HG02885 (cell line): ENCODE data around the gene RPGRIP1L.

ENCODE experiments used
- ATAC-seq: cut with Tn5 transposase; IDR thresholded peaks from one replicate; pipeline ENCODE4 v1.9.1; 2021; ENCODE audit warnings: mild to moderate bottlenecking; ENCODE audit not compliant: unreplicated experiment, poor library complexity

The RPGRIP1L gene

DNA sequence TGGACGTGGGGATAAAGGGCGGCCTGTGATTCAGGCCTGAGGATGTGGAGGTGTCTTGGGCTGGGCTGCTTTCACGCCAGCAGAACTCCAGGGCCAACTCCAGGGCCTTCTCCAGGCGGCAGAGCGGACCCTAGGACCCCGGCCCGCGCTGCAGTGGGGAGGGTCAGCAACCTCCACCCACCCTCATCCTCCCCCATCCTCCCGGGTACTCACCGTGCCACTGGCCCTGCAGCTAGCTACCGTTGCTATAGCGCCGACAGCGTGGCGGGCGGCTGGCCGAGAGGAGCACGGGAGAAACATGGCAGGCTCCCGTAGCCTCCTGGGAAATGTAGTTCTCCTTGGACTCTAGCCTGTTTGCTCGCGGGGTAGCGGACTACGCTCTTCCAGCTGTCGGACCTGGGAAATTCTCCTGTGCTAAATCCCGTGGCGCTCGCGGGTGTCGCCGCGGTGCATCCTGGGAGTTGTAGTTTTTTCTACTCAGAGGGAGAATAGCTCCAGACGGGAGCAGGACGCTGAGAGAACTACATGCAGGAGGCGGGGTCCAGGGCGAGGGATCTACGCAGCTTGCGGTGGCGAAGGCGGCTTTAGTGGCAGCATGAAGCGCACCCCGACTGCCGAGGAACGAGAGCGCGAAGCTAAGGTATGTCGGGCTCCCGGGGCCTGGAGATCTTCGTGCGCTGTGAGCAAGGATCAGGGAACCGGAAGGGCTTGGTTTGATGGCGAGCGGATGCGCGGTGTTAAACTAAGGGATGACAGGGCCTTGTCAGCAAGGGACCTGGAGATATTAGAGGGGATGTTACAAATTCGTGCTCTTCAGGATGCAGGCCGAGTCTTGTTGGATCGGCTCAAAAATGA lies at the start of gene RPGRIP1L, which contains the start of gene FTO:
Gene RPGRIP1L, minus strand, starts transcription at position 270 of the 855 bp plus-strand sequence. CDS start 3,136 bp downstream, outside the sequence.
Gene FTO, plus strand, starts transcription at position 567 of the 855 bp plus-strand sequence.
- peak; percentile 98 for ATAC-seq

DNA sequence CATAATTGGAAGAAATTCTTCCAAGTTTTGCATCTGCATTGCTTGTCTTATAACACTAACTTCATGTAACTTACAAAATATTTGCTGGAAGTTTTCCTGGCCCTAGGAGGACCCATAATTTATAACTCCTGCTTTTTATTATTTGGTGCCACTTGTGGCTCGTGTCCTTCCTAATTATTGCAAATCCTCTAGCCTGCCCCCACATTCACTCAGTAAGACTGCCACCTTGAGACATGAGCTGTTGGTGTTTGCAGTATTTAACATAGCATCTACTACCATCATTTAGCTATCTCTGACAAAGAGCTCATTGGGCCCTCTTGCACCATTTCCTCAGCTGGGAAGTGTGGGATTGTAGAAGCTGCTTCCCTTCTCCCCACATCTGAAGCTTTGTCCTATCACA lies 49.8 kb upstream of the RPGRIP1L start:
- ATAC-seq, result no peak

DNA sequence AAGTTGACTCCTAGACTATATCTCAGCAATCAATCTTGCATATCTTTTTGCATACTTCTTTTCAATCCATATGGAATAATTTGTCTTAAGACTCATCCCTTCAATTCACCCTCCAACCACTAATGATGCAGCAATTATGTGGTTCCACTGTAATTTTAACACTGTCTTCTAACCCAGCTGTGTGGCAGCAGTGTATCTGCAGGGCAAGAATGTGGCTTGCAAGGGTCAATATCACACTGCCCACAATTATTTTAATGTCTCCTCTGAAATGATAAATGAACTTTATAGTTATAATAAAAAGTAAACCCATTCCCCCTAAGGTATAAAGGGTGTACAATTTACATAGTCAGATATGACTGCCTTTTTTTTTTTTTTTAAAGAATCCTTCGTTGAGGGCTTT lies 48.9 kb upstream of the RPGRIP1L start:
- no peak for ATAC-seq

DNA sequence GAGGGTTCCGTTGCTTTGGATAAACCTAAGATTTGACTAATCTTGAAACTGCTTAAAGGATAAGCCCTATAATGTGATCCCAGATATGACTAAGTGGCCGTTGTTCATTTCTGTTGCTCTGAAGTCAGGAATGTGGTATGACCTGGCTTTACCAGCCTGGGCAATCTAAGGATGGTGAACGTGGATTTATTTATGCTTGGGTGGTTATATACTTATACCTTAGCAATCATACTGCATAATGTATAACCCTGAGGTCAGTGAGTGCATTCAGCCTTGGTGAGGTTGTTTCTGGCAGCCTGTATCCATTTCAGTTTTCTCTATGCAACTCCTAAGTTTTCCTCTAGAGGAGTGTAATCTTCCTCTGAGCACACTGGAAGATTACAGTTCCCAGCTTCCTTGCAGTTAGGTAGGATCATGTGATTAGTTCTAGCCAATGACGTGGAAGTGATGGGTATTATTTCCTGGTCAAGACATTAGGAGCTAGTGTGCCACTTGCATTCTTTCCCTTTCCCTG lies 42.2 kb upstream of the RPGRIP1L start:
- ATAC-seq, result no peak

DNA sequence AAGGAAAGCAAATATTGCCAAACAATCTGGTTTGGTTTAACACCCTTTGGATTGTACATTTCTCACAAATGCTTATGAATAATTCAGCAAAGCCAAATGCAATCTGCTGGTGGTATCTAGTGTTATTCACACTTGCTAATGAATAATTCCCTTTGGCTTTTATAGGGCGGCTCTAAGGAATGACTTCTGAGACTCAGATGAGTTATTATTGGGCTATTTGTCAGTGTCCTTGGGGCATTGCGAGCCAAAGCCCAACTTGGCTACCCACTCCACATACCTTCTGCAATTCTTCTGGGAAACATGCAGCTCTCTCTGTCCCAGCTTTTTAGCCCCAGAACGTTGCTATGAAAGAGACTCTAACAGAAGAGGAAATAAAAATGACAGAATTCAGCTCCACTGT lies 41.4 kb upstream of the RPGRIP1L start:
- no peak for ATAC-seq

DNA sequence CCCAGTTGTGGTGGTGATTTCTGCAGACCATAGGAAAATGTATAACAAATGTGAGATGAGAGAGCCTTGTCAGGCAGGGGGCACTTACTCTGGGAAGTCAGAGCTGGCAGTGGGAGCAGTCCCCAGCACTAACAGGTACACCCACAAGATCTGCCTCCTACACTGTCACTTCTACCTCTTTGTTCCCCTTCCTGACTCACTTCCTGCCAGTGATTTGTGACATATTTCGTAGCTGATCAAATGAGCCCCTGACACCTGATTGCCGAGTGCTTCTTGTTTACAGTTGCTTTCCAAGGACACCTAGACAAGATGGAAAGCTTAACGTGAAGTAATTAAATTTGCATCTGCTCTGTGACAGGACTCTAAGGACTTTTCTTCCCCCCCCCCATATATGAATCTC lies 40.8 kb upstream of the RPGRIP1L start:
- ATAC-seq, result no peak

DNA sequence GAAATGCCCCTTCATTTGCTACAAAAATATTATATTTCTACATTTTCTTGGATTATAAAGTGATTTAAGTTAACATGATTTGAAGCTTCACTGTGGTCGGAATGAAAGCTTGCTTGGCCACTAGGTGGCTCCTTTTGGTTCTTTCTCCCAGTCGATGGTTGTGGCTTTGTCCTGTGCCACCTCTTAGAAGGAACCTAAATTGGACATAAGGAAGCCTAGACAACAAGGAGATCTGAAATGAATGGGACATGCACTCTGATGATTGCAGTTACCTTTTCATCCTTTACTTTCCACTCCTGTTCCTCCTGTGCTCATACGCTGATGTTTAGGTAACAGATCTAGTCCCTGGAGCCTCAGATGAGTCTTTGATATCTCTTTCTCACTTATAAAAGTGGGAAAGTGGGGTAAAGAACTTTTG lies 39.5 kb upstream of the RPGRIP1L start:
- peak; percentile 52 for ATAC-seq

DNA sequence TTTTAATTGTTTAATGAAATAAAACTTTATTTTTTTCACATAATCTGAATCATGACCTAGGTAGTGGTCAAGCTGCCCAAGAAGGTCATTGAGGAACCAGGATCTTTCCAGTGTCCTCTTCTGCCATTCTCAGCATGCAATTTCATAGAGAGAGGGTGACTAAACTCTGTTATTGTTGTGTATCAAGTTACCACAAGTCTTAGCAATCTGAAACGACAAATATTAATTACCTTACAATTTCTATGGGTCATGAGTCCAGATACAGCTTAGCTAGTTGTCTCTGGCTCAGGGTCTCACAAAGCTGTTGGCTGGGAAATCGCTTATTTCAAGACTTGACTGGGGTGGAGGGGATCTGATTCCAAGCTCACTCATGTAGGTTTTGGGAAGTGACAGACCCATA lies 37.9 kb upstream of the RPGRIP1L start:
- ATAC-seq, result no peak

DNA sequence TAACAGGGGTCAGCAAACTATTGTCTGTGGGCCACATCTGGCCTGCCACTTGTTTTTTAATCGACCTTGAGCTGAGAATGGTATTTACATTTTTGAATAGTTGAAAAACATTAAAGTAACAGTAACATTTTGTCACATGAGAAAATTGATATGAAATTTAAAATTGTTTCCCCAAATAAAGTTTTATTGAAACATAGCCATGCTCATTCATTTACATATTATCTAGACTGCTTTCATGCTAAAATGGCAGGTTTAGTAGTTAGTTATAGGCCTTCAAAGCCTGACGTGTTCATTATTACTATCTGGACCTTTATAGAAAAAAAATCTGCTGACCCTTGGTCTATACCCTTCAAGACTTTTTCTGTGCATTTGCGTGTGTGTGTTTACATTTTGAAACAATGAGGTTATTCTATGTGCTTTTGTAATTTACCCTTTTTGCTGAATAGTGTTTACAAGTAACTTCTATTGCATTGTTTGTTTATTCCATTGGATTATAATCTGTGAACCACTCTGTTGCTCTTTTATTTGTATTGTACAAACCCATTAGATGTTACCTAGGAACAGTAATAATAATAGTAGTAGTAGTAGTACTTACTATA lies 37.4 kb upstream of the RPGRIP1L start:
- no peak for ATAC-seq

DNA sequence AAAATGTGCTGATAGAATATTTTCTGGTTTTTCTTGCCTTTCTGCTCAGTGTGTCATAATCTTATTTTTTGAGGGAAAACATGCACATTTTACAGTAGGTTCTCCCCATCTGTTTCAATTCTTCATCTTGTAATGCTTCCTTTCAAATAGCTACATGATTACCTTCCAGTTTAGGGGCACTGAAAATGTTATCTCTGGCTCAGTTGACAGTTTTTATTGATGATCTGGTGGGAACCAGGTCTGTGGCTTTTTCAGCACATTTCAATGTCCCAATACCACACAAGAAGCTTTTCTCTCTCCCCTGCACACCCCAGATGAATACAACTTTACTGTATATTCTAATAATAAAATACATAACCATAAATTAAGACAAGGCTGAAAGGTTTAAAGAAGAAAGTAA lies 36.8 kb upstream of the RPGRIP1L start:
- no peak for ATAC-seq

DNA sequence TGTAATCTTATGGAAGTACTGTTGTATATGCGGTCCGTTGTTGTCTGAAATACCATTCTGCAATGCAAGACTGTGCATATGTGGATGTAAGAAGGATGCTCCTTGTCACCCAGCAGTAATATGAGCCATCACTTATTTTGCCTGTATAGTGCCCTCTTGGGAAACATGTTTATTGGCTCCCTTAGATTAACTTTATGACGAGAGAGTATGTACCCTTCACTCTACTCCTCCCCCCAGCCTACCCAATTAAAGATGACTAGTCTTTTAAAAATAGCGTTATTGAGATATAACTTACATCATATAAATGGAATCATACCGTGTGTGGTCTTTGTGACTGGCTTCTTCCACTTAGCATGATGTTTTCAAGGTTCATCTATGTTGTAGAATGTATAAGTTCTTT lies 33.9 kb upstream of the RPGRIP1L start:
- ATAC-seq, result no peak

DNA sequence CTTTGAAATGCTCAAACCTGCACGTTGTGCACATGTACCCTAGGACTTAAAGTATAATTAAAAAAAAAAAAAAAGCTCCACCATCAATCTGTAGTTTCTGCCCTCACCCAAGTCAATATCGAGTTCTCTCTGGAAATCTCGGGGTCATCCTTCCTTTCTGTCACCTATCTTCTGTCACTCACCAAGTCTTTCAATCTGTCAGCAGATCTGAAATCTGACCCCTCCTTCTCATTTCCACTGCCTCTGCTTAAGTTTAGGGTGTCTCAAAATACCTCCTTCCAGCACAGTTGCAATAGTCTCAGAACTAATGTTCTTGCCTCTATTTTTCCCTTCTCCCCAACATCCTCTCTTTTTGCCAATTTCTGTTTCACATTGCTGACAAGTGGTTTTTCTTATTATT lies 32.6 kb upstream of the RPGRIP1L start:
- ATAC-seq, result no peak

DNA sequence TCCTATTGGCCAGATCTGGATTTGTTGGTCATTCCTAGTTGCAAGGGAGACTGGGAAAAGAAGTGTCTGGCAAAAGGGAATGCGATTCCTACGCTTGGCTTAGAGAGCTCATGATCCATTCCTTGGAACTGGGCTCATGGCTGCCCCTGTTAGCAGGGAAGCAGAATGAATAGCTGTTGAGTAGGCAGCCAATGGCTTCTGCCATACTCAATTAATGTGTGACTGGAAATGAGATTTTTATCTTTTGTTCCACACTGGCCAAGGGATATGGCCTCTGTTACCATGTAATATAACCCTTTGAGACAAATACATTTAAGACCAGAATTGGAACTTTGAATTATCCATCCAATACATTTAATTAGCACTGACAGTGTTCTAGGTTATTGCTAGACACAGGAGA lies 31.2 kb upstream of the RPGRIP1L start:
- no peak for ATAC-seq

DNA sequence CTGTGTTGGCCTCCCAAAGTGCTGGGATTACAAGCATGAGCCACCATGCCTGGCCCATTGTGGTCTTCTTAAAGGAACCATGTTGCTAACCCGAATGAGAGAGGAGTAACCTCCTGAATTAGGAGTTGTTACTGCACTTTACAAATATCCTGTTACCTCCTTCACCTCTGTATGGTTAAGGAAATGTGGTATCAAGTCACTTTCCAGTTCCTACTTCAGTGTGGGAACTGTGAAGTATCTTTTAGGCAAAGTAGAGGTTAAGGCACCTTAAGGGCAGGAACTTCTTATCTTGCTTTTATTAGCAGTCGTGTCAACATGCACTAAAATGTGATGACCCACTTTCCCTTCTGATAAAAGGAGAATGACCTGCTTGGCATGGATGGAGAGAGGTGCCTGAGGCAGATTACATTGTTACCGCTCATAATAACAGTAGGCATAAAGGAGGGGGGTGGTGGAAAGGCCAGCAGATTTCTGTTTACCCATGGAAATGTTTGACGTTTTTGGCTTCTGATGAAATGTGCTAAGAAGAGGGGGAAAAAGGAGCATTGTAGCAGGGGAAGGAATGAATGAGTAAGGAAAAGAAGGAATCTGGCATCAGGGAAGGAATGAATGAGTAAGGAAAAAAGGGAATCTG lies 28.8 kb upstream of the RPGRIP1L start:
- no peak for ATAC-seq

DNA sequence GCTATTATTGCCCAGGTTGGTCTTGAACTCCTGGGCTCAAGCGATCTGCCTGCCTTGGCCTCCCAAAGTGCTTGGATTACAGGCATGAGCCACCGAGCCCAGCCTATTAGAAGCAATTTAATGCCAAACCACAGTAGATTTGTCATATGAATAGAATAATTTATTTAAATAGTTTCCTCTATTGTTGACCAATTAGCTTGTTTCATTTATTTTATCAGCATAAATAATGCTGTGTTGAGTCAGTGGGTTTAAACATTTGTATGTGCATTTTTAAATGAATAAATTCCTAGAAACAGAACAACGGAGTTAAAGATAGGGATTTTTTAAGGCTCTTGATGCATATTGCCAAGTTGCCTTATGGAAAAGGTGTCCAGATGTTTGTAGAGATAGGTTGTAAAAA lies 27.0 kb upstream of the RPGRIP1L start:
- ATAC-seq, result no peak

DNA sequence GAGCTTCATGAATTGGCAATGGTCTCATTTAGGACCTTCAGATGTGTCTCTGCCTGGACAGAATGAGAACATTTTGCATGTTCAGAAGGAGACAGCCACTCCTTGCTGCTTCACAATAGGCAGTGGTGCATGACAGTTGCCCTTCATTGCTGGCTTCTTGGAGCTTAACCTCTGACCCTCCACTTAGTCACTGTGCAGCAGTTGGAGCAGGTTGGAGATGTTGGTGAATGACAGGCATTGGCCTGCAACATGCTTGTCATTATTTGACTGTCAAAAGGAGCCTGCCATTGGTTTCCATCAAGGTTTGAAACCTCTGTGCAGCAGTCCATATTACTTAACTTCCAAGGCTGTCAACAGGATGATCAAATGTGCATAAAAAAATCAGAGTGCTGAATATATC lies 23.0 kb upstream of the RPGRIP1L start:
- ATAC-seq, result no peak

DNA sequence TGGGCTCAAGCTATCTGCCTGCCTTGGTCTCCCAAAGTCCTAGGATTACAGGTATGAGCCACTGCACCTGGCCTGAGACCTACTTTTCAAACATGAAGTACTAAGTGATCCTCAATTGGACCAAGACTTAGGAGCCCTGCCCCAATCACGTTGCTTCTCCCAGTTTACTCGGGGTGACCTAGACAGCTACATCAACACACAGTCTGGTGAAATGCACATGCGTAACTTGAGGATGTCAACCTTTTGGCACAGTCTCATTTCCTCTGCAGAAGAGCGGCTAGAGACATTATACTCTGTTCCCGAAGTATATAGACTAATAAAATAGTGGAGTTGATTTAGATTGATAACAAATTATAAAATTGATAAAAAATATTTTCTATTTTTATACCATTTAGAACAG lies 17.4 kb upstream of the RPGRIP1L start:
- ATAC-seq, result no peak

DNA sequence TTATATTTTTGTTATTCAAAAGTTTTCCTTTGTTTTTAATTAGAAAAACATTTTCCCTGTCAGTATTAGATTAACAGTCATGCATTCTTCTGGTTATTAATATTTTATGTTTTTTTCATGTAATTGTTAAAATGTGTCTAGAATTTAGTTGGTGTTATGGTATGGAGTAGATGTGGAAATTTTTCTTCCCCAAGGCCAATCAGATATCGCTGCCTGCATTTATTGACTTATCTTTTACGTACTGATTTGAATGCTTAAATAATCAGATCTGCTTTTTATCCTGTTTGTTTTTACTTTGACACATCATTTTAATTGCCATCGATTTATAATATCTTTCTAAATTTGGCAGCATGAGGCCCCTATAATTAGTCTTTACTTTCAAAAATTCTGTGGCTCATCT lies 13.9 kb upstream of the RPGRIP1L start:
- ATAC-seq, result no peak

DNA sequence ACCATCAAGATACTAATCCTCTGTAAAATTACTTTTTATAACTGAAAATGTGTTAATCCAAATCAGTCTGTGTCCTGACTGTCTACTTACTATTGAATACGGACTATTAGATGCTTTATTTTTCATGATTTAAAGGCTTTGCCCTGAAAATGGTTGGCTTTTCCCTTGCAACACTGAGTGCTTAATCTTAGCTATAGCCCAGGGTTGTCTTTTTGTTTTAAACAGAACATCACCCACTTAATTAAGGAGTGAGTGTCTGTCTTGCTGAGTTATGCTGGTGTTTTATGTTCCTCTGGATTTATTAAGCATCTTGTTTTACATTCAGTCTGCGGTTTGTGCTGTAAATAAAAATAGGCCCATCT lies 11.3 kb upstream of the RPGRIP1L start:
- ATAC-seq, result no peak

DNA sequence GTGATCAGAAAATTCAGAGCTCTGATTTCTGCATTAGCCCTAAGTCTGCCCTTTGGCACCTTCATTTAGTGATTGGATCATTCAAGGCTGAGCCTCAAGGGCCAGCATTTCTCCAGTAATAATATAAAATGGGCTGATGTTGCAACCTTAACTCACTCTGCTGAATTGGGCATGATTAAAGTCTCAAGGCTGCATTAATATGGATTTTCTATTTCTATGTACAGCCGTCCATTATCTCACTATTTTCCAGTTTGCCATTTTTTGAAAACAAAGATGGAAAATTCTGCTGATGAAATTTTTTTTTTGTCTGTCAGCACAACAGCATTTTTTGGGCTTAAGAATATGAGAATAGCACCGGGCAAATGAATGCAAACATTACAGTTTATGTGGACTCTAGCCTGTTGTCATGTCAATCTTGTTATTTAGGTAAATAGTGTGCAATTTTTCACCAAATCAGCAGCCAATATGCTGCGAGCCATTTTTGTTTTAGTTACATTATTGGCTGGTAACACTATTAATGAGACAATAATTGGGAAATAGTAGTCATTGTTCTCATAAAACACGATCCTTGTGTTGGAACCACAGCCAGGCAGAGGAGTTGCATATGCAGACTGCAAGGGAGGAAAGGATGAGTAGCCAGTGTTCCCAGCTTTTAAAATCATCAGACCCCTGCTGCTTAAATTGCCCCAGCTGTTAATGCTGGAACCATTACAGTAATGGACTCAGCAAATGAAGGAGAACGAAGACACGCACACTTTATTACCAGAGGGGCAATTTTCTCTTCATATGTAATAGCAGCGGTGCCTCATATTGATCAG lies 10.8 kb upstream of the RPGRIP1L start:
- ATAC-seq, result no peak
